ENCODE results near the gene KLF15. TPM values are rescaled to one million over a fixed set of nuclear protein-coding genes. Genes with fewer than 3 reads are reported as not detected.

The KLF15 gene
- total and polyA plus RNA-seq, 2 donors from 2014 or later, result 22.9 to 30.0 TPM

DNA sequence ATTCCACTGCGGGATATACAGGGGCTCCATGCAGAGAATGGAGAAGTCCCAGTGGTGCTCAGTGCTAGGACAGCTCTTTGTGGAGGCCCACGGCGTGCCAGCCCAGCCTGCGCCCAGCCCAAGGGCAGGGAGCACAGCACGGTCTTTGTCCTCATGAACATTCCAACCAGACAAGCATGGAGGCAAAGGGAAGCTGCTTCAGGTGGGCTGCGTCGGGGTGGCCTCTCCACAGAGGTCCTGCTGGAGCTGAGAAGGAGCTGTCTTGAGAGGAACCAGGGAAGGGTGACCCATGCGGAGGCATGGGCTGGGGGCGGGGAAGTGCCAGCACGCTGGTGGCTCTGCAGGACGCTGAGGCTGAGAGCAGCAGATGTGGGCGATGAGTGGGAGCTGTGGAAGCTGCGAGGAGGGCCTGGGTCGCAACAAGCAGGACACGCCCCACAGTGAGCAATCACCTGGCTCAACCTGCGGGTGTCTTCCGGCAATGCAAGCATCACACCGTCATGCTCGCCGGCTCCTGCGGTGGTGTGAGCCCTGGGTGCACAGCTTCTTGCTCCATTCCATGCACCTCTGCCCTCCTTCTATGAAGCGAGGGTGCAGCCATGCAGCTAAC, 14.0 kb upstream of the KLF15 start:
- TF ChIP-seq, protein P1, sequence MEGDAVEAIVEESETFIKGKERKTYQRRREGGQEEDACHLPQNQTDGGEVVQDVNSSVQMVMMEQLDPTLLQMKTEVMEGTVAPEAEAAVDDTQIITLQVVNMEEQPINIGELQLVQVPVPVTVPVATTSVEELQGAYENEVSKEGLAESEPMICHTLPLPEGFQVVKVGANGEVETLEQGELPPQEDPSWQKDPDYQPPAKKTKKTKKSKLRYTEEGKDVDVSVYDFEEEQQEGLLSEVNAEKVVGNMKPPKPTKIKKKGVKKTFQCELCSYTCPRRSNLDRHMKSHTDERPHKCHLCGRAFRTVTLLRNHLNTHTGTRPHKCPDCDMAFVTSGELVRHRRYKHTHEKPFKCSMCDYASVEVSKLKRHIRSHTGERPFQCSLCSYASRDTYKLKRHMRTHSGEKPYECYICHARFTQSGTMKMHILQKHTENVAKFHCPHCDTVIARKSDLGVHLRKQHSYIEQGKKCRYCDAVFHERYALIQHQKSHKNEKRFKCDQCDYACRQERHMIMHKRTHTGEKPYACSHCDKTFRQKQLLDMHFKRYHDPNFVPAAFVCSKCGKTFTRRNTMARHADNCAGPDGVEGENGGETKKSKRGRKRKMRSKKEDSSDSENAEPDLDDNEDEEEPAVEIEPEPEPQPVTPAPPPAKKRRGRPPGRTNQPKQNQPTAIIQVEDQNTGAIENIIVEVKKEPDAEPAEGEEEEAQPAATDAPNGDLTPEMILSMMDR (IDR thresholded peaks at IDR 0.05; ENCODE audit: borderline replicate concordance, extremely low read depth, insufficient read depth), result no peak
- intact Hi-C loops (cut with DNase I), result loop anchor here (10.0 kb wide), 1 partner anchor 246 kb away; no protein-coding TSS in a partner anchor
- no peak for FAIRE-seq

DNA sequence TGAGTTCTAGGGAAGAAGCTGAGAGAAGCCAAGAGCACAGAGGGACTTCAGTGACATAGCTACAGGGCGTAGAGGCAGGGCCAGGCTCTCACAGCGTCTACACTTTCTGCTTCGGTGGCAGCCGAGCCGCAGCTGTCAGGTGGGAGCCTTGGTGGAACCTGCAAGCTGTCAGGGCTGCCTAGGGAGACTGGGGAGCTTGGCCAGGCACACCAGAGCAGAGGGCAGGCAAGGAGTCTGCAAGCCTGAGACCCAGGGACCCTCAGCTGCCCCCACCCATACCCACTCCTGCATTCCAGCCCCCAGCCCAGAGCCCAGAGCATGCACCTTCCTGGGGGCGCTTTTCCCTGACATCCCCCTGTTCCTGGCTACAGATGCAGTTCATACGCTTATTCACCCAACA, 13.4 kb upstream of the KLF15 start:
- H3K27me3 ChIP-seq (ENCODE audit: control insufficient read depth, insufficient read depth, low read length), result no peaks in the 10 kb centered on the region
- H3K36me3 ChIP-seq (ENCODE audit: control insufficient read depth in 2 of 3, insufficient read depth in 3 of 3, low read length in 3 of 3), result no peaks in the 10 kb centered on the region
- DNase-seq (peak in 1 of 5 donors; percentile 46), FAIRE-seq (no peak)
- TF ChIP-seq, protein P1 (IDR thresholded peaks at IDR 0.05; ENCODE audit: borderline replicate concordance, extremely low read depth, insufficient read depth), result no peak
- H3K9me3 ChIP-seq (ENCODE audit: control insufficient read depth in 2 of 3, insufficient read depth in 1 of 3, low read length in 3 of 3), result no peaks in the 10 kb centered on the region
- peaks cover 0 to 30% (median 27%) of the 10 kb centered on the region in 3 donors for H3K4me1 ChIP-seq (ENCODE audit: control insufficient read depth in 2 of 3, insufficient read depth in 2 of 3, low read depth in 1 of 3, low read length in 3 of 3)
- no peak overlapping the region for H3K9ac ChIP-seq (ENCODE audit: low read length in 3 of 3)
- H3K27ac ChIP-seq (ENCODE audit: low read depth in 2 of 2, low read length in 2 of 2), result no peak overlapping the region
- no peak overlapping the region for H3K4me3 ChIP-seq (ENCODE audit: low read length in 3 of 3)
- intact Hi-C loops (cut with DNase I), result loop anchor here (10.0 kb wide), 1 partner anchor 246 kb away; no protein-coding TSS in a partner anchor

More for the DNA sequence above, 14.0 kb upstream of the KLF15 start:
- H3K4me1 ChIP-seq (ENCODE audit: control insufficient read depth in 2 of 3, insufficient read depth in 2 of 3, low read depth in 1 of 3, low read length in 3 of 3), result peaks cover 0 to 24% (median 22%) of the 10 kb centered on the region in 3 donors
- no peaks in the 10 kb centered on the region for H3K9me3 ChIP-seq (ENCODE audit: control insufficient read depth in 2 of 3, insufficient read depth in 1 of 3, low read length in 3 of 3)
- DNase-seq, result peak in 1 of 5 donors; percentile 57
- H3K4me3 ChIP-seq (ENCODE audit: low read length in 3 of 3), result no peak overlapping the region
- no peak overlapping the region for H3K27ac ChIP-seq (ENCODE audit: low read depth in 2 of 2, low read length in 2 of 2)
- H3K27me3 ChIP-seq (ENCODE audit: control insufficient read depth, insufficient read depth, low read length), result no peaks in the 10 kb centered on the region
- no peaks in the 10 kb centered on the region for H3K36me3 ChIP-seq (ENCODE audit: control insufficient read depth in 2 of 3, insufficient read depth in 3 of 3, low read length in 3 of 3)
- H3K9ac ChIP-seq (ENCODE audit: low read length in 3 of 3), result no peak overlapping the region

DNA sequence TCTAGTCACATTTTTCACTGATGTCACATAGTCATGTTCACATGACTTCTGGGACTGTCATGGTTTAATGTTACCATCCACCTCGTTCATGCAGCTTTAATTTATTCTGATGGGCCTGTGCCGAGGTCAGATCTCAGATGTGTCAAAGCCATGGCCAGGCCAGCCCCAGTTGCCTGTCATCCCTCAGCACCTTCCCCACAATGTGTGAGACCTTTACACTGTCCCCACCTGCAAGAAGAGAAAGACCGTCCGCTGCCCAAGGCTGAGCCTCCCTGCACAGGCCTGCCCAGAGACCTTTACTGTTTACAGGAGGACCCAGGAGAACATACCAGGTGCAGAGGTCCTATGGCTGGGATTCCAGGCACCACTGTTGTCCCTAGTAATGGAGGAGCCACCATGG, 12.8 kb upstream of the KLF15 start:
- TF ChIP-seq, protein P1 (IDR thresholded peaks at IDR 0.05; ENCODE audit: borderline replicate concordance, extremely low read depth, insufficient read depth), result no peak
- no peak overlapping the region for H3K27ac ChIP-seq (ENCODE audit: low read depth in 2 of 2, low read length in 2 of 2)
- no peaks in the 10 kb centered on the region for H3K9me3 ChIP-seq (ENCODE audit: control insufficient read depth in 2 of 3, insufficient read depth in 1 of 3, low read length in 3 of 3)
- peak in 1 of 5 donors; percentile 55 for DNase-seq
- no peak overlapping the region for H3K9ac ChIP-seq (ENCODE audit: low read length in 3 of 3)
- intact Hi-C loops (cut with DNase I), result loop anchor here (10.0 kb wide), 1 partner anchor 245 kb away; no protein-coding TSS in a partner anchor
- FAIRE-seq, result no peak
- no peaks in the 10 kb centered on the region for H3K36me3 ChIP-seq (ENCODE audit: control insufficient read depth in 2 of 3, insufficient read depth in 3 of 3, low read length in 3 of 3)
- H3K4me3 ChIP-seq (ENCODE audit: low read length in 3 of 3), result no peak overlapping the region
- H3K4me1 ChIP-seq (ENCODE audit: control insufficient read depth in 2 of 3, insufficient read depth in 2 of 3, low read depth in 1 of 3, low read length in 3 of 3), result peaks cover 0 to 35% (median 27%) of the 10 kb centered on the region in 3 donors
- H3K27me3 ChIP-seq (ENCODE audit: control insufficient read depth, insufficient read depth, low read length), result no peaks in the 10 kb centered on the region

Data from kidney (tissue), 14 donors.